ENCODE measurements around the gene USP30.

USP30 gene

GRCh38 chr12:109130297-109131153 is 78.1 kb downstream of the USP30 start:
- no peak for DNase-seq

- DNase-seq, result no peak
These were observed 79.0 kb downstream of the USP30 start for GRCh38 chr12:109131154-109132050.

- DNase-seq, result no peak
These were observed 82.0 kb downstream of the USP30 start for GRCh38 chr12:109134186-109134917.

- DNase-seq, result no peak
These were observed 84.7 kb downstream of the USP30 start for GRCh38 chr12:109137055-109137454.
